Uterus (tissue), 2 donors: ENCODE data around the gene GRM3.

ENCODE experiments used
- CTCF ChIP-seq, 4 experiments: fragments of 200-600 bp in 2 of 4; fragments of 450-650 bp in 2 of 4; sonication (generic) in 2 of 4; IDR thresholded peaks; one replicate each; pipeline ENCODE4 v1.5.1; 2016 to 2019; ENCODE audit warnings: antibody characterized with exemption in 4 of 4, mild to moderate bottlenecking in 2 of 4, moderate library complexity in 1 of 4
- POLR2A ChIP-seq, 2 donors: fragments of 450-650 bp; IDR thresholded peaks; one replicate each; pipeline ENCODE4 v1.6.1; 2016; ENCODE audit warnings: antibody characterized with exemption in 2 of 2, mild to moderate bottlenecking in 1 of 2, moderate library complexity in 1 of 2

- TF ChIP-seq CTCF (IDR thresholded peaks at IDR 0.05) (no peak), POLR2A (IDR thresholded peaks at IDR 0.05) (no peak)
Observed at GRCh38 chr7:86867163-86867762, 223.6 kb downstream of the GRM3 start.
